Keratinocyte (primary cell): ENCODE results near the gene GPATCH2. TPM values are rescaled to one million over a fixed set of nuclear protein-coding genes. Genes with fewer than 3 reads are reported as not detected.

Source experiments
- DNase-seq: peaks from one replicate; pipeline ENCODE4 v3.0.0-alpha.2; 2011; ENCODE audit warnings: low read depth, missing footprints, low spot score
- FAIRE-seq: peaks from 2 replicates; lab custom pipeline; 2011; peaks lifted over from hg19 to GRCh38; lab: Jason Lieb, UNC
- H2AFZ ChIP-seq: 2 replicates; pipeline ENCODE4 v1.6.0; 2012; ENCODE audit warnings: low read length, control low read depth, inconsistent platforms; ENCODE audit not compliant: control insufficient read depth
- H3K27ac ChIP-seq: 2 replicates; pipeline ENCODE4 v1.5.1; 2011; ENCODE audit warnings: low read length; ENCODE audit not compliant: control insufficient read depth, insufficient read depth
- H3K27me3 ChIP-seq: 3 replicates; pipeline ENCODE4 v1.6.0; 2011; ENCODE audit warnings: low read length; ENCODE audit not compliant: control insufficient read depth, insufficient read depth; ENCODE audit errors: extremely low read depth
- H3K36me3 ChIP-seq, 2 experiments: 2 replicates in 1 of 2; 3 replicates in 1 of 2; pipeline ENCODE4 v1.5.1; 2011; ENCODE audit warnings: low read length in 2 of 2, mild to moderate bottlenecking in 1 of 2; ENCODE audit not compliant: control insufficient read depth in 2 of 2, insufficient read depth in 2 of 2; ENCODE audit errors: extremely low read depth in 1 of 2
- H3K4me1 ChIP-seq: 3 replicates; pipeline ENCODE4 v1.5.1; 2011; ENCODE audit warnings: low read length; ENCODE audit not compliant: control insufficient read depth, insufficient read depth; ENCODE audit errors: extremely low read depth
- H3K4me2 ChIP-seq: 3 replicates; pipeline ENCODE4 v1.6.0; 2011; ENCODE audit warnings: low read depth, low read length; ENCODE audit not compliant: control insufficient read depth, insufficient read depth; ENCODE audit errors: extremely low read depth
- H3K4me3 ChIP-seq, 3 experiments: fragments of 200-600 bp in 1 of 3; sonication (generic) in 1 of 3; 2 replicates in 2 of 3; 3 replicates in 1 of 3; pipeline ENCODE4 v1.5.1; 2011 to 2016; ENCODE audit warnings: low read length in 3 of 3, mild to moderate bottlenecking in 3 of 3, control low read depth in 2 of 3, inconsistent platforms in 1 of 3, low read depth in 1 of 3, mixed read lengths in 1 of 3, mixed run types in 1 of 3, moderate library complexity in 1 of 3; ENCODE audit not compliant: control insufficient read depth in 2 of 3, insufficient read depth in 2 of 3; ENCODE audit errors: extremely low read depth in 1 of 3
- H3K79me2 ChIP-seq: 2 replicates; pipeline ENCODE4 v1.6.0; 2012; ENCODE audit warnings: low read length; ENCODE audit not compliant: control insufficient read depth, insufficient read depth
- H3K9ac ChIP-seq: 3 replicates; pipeline ENCODE4 v1.6.0; 2011; ENCODE audit warnings: low read length; ENCODE audit not compliant: control insufficient read depth, insufficient read depth; ENCODE audit errors: extremely low read depth
- H3K9me1 ChIP-seq: 3 replicates; pipeline ENCODE4 v1.6.0; 2011; ENCODE audit warnings: low read length; ENCODE audit not compliant: control insufficient read depth, insufficient read depth; ENCODE audit errors: extremely low read depth
- H3K9me3 ChIP-seq: 2 replicates; pipeline ENCODE4 v1.5.1; 2012; ENCODE audit warnings: low read depth, low read length; ENCODE audit not compliant: control insufficient read depth
- H4K20me1 ChIP-seq: 3 replicates; pipeline ENCODE4 v1.6.0; 2011; ENCODE audit warnings: low read length; ENCODE audit not compliant: control insufficient read depth, insufficient read depth; ENCODE audit errors: extremely low read depth
- CTCF ChIP-seq, 3 experiments: IDR thresholded peaks in 1 of 3; conservative IDR thresholded peaks in 1 of 3; optimal IDR thresholded peaks in 1 of 3; 2 replicates in 2 of 3; 3 replicates in 1 of 3; pipeline versions ENCODE3 to v1.5.1; 2011; ENCODE audit warnings: low read length in 3 of 3, mild to moderate bottlenecking in 3 of 3, moderate library complexity in 2 of 3, control low read depth in 1 of 3, inconsistent platforms in 1 of 3; ENCODE audit not compliant: insufficient read depth in 2 of 3; ENCODE audit errors: extremely low read depth in 1 of 3
- EZH2 ChIP-seq: IDR thresholded peaks from one replicate; pipeline ENCODE4 v1.6.1; 2012; ENCODE audit warnings: inconsistent platforms, mild to moderate bottlenecking, low read length, moderate library complexity
- dilution Hi-C: fragments of 300-500 bp; cut with MboI; formaldehyde crosslinking; loops from one replicate; pipeline ENCODE4 v1.7.0; 2020; ENCODE audit warnings: low sequenced_read_pairs; ENCODE audit not compliant: extremely low pct_ligation_motif_present
- polyA plus RNA-seq, 5 experiments: library from polyadenylated mRNA; depleted of rRNA in 3 of 5; stranded (reverse) in 3 of 5; stranded (forward) in 1 of 5; unstranded in 1 of 5; fragments of >200 nt; gene quantifications; 1 replicate in 1 of 5; 2 replicates in 3 of 5; 3 replicates in 1 of 5; pipeline versions ENCODE4 v1.2.1 to v1.2.3, GENCODE V29; 2011 to 2012; ENCODE audit warnings: missing spikeins in 2 of 5, low read depth in 1 of 5, low replicate concordance in 1 of 5

Gene GPATCH2
- polyA plus RNA-seq, 1 donor (not counting 4 experiments of a cell fraction or from before 2014, with no cell fraction given) = 15.7 TPM

GRCh38 chr1:217552339-217552951, 78.4 kb downstream of the GPATCH2 start:
- TF ChIP-seq CTCF (optimal IDR thresholded peaks at IDR 0.05 in 1 of 3, IDR thresholded peaks at IDR 0.05 in 1 of 3, conservative IDR thresholded peaks at IDR 0.05 in 1 of 3; ENCODE audit: extremely low read depth in 1 of 3, insufficient read depth in 2 of 3, low read length in 3 of 3) (no peak), EZH2 (no peak)
- peaks cover 0 to 3% of the 10 kb centered on the region in 2 experiments for H3K36me3 ChIP-seq
- no peak overlapping the region for H3K4me3 ChIP-seq
- H3K27ac ChIP-seq = no peak overlapping the region
- no peak overlapping the region for H3K9ac ChIP-seq
- no peaks in the 10 kb centered on the region for H4K20me1 ChIP-seq
- no peaks in the 10 kb centered on the region for H3K4me1 ChIP-seq
- H3K9me3 ChIP-seq = peaks cover 3% of the 10 kb centered on the region
- H2AFZ ChIP-seq = no peak overlapping the region
- peaks cover 2% of the 10 kb centered on the region for H3K79me2 ChIP-seq
- no peaks in the 10 kb centered on the region for H3K9me1 ChIP-seq
- H3K4me2 ChIP-seq = no peak overlapping the region
- dilution Hi-C loops = no loop called here
- no peak for DNase-seq
- no peak for FAIRE-seq
- no peaks in the 10 kb centered on the region for H3K27me3 ChIP-seq

DNA sequence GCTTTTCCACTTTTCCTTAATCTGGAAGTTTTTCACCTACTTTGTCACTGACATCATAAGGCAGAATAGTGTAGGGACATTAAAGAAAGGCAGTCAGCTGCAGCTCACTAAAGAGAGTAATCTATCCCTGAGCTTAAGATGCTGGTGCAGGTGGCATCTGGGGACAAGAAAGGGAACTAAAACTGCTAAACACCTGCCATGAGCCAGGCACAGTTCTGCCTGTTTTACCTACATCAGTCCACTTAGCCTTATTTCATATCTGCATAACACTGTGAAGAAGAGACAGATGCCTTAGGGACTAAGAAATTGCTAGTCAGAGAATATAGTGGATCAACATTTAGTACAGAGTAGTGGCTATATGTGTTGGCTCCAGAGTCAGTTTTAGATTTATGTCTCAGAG, 88.1 kb downstream of the GPATCH2 start:
- FAIRE-seq (no peak), DNase-seq (no peak)
- Histone ChIP-seq H3K4me3 (no peak overlapping the region), H4K20me1 (no peaks in the 10 kb centered on the region), H3K4me1 (no peaks in the 10 kb centered on the region), H3K9me1 (no peaks in the 10 kb centered on the region), H3K4me2 (no peak overlapping the region), H3K36me3 (peaks cover 0 to 3% of the 10 kb centered on the region in 2 experiments), H3K27ac (no peak overlapping the region), H3K27me3 (no peaks in the 10 kb centered on the region), H3K9ac (no peak overlapping the region), H3K9me3 (peaks cover 3% of the 10 kb centered on the region), H2AFZ (no peak overlapping the region), H3K79me2 (peaks cover 4% of the 10 kb centered on the region)
- TF ChIP-seq CTCF (optimal IDR thresholded peaks at IDR 0.05 in 1 of 3, IDR thresholded peaks at IDR 0.05 in 1 of 3, conservative IDR thresholded peaks at IDR 0.05 in 1 of 3; ENCODE audit: extremely low read depth in 1 of 3, insufficient read depth in 2 of 3, low read length in 3 of 3) (no peak), EZH2 (no peak)
- dilution Hi-C loops = no loop called here
